Fibroblast of mammary gland (primary cell): ENCODE results near the gene NKPD1.
A peak's percentile ranks its signal among the peaks of the same experiment; 100 is the strongest.

Experiments used
- DNase-seq: peaks from one replicate; pipeline ENCODE4 v3.0.0-alpha.2; 2010; ENCODE audit warnings: low read depth
- H3K4me3 ChIP-seq: 2 replicates; pipeline ENCODE4 v1.5.1; 2011; ENCODE audit warnings: low read depth, mild to moderate bottlenecking, low read length, moderate library complexity; ENCODE audit not compliant: control insufficient read depth
- TF ChIP-seq, protein P1 (sequence below): conservative IDR thresholded peaks from 2 replicates; pipeline ENCODE4 v1.5.1; 2011; ENCODE audit warnings: low read depth, low read length, inconsistent platforms; ENCODE audit not compliant: control insufficient read depth, insufficient read depth

The NKPD1 gene

DNA sequence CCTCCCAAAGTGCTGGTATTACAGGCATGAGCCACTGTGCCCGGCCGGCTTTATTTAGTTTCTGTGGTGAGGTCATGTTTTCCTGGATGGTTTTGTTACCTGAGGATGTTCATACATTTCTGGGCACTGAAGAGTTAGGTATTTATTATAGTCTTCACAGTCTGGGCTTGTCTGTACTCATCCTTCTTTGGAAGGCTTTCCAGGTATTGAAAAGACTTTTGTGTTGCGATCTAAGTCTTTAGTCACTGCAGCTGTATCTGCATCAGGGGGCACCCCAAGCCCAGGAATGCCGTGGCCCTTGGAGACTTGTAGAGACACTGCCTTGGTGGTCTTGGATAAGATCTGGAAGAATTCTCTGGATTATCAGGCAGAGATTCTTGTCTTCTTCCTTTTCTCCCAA, 30.6 kb upstream of the NKPD1 start:
- DNase-seq, result no peak
- no peak overlapping the region for H3K4me3 ChIP-seq
- TF ChIP-seq, protein P1, sequence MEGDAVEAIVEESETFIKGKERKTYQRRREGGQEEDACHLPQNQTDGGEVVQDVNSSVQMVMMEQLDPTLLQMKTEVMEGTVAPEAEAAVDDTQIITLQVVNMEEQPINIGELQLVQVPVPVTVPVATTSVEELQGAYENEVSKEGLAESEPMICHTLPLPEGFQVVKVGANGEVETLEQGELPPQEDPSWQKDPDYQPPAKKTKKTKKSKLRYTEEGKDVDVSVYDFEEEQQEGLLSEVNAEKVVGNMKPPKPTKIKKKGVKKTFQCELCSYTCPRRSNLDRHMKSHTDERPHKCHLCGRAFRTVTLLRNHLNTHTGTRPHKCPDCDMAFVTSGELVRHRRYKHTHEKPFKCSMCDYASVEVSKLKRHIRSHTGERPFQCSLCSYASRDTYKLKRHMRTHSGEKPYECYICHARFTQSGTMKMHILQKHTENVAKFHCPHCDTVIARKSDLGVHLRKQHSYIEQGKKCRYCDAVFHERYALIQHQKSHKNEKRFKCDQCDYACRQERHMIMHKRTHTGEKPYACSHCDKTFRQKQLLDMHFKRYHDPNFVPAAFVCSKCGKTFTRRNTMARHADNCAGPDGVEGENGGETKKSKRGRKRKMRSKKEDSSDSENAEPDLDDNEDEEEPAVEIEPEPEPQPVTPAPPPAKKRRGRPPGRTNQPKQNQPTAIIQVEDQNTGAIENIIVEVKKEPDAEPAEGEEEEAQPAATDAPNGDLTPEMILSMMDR, result no peak

GRCh38 chr19:45189971-45190370, 29.2 kb upstream of the NKPD1 start:
- TF ChIP-seq, protein P1, result no peak
- no peak for DNase-seq
- H3K4me3 ChIP-seq, result no peak overlapping the region

GRCh38 chr19:45187421-45188100, 26.8 kb upstream of the NKPD1 start:
- no peak overlapping the region for H3K4me3 ChIP-seq
- TF ChIP-seq, protein P1, result peak; percentile 50
- DNase-seq, result no peak

DNA sequence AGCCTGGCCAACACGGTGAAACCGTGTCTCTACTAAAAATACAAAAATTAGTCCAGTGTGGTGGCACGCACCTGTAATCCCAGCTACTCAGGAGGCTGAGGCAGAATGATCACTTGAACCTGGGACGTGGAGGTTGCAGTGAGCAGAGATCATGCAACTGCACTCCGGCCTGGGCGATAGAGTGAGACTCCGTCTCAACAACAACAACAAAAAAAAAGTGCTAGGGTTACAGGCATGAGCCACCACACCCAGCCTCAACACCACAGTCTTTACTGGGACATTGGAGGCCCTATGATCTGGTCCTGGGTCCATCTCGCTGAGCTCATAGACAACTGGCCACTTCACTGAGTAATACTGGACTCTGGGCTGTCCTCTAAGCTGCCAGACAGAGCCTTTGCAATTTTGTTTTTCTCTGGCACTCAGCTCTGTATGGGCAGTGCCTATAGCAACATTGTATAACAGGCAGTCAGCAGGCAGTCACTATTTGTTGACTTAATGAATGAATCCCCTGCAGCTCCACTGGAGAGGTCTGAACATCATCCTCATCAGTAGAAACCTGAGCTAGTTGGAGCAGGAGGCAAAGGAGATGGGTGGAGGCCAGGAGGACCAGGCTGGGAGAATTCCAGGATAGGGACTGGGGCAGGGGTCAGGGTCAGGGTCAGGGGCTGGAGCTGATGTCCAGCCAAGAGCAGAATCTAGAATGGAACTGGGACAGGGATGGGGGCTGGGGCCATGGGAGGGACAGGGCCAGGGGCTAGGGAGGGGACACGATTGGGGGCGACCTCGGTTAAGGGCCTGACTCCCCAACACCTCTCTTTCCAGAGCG, 25.9 kb upstream of the NKPD1 start:
- TF ChIP-seq, protein P1, result no peak
- H3K4me3 ChIP-seq, result no peak overlapping the region
- DNase-seq, result peak; percentile 19

DNA sequence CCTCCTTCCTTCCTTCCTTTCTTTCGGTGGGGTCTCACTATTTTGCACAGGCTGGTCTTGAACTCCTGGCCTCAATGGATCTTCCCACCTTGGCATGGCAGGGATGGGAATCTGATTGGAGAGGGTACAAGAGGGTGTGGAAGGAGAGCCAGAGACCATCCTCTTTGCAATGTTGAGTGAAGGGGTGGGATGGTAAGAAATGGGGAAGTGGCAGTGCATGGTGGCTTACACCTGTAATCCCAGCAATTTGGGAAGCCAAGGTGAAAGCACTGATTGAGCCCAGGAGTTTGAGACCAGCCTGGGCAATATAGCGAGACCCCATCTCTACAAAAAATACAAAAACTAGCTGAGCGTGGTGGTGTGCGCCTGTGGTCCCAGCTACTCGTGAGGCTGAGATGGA, 23.3 kb upstream of the NKPD1 start:
- DNase-seq, result no peak
- TF ChIP-seq, protein P1, result no peak
- H3K4me3 ChIP-seq, result no peak overlapping the region

DNA sequence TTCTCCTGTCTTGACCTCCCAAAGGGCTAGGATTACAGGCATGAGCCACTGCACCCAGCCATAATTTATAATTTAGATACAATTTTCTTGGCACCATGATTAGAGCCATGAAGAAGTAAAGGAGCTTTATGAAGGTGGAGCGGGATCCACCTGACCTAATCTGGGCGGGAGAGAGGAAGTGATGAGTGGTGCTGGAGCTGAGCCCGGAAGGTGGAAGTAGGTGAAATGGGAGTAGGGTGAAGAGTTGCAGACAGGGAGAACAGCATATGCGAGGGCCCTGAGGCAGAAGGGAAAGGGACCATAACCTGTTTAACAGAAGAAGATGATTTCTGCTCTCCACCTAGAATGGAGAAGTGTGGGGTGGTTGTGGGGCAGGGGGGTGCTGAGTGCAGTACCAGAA, 22.0 kb upstream of the NKPD1 start:
- no peak overlapping the region for H3K4me3 ChIP-seq
- DNase-seq, result no peak
- TF ChIP-seq, protein P1, result no peak

- no peak overlapping the region for H3K4me3 ChIP-seq
- TF ChIP-seq, protein P1, result no peak
- peak; percentile 13 for DNase-seq
Measured at GRCh38 chr19:45180936-45181335, 20.2 kb upstream of the NKPD1 start.
